K562 (cell line): Measurements from ENCODE around the gene COL4A2. TPM values are rescaled to one million over a fixed set of nuclear protein-coding genes. Genes with fewer than 3 reads are reported as not detected.

Experiments
- ATAC-seq: fragments of 200-7000 bp; cut with Tn5 transposase; 3 replicates; pipeline ENCODE4 v1.9.1; 2020; ENCODE audit warnings: moderate library complexity
- BruUV-seq: library from RNA; stranded (reverse); fragments of 400-500 nt; replicated peaks from 2 replicates; lab custom pipeline; 2021; lab: Mats Ljungman, UMichigan
- CTCF ChIA-PET: fragments of 300-600 bp; formaldehyde crosslinking; extraction: SDS; loops from one replicate; lab custom pipeline; 2021; ENCODE audit warnings: low intra/inter-chr PET ratio; lab: Yijun Ruan, JAX
- POLR2A ChIA-PET: fragments of 300-600, 350-650 bp; sonication (Branson Sonifier 250); formaldehyde crosslinking; extraction: SDS; loops from one replicate; lab custom pipeline; 2021; ENCODE audit warnings: antibody characterized with exemption, inconsistent platforms; lab: Yijun Ruan, JAX
- DNase-seq, 4 experiments: peaks; one replicate each; pipeline versions ENCODE4 v3.0.0 to v3.0.0-alpha.2; 2011 to 2018; ENCODE audit warnings: low spot score in 3 of 4, mixed read lengths in 3 of 4; ENCODE audit errors: extremely low read depth in 1 of 4
- FAIRE-seq: peaks from 2 replicates; lab custom pipeline; 2011; peaks lifted over from hg19 to GRCh38; lab: Jason Lieb, UNC
- H2AFZ ChIP-seq: 2 replicates; pipeline ENCODE4 v1.6.0; 2011; ENCODE audit warnings: low read depth, low read length, control low read depth, inconsistent platforms
- H3K27ac ChIP-seq: fragments of 200-600 bp; 3 replicates; pipeline ENCODE4 v1.8.0; 2011; ENCODE audit warnings: low read depth, mild to moderate bottlenecking, control low read depth, inconsistent platforms, low read length, moderate library complexity, mixed read lengths; ENCODE audit errors: extremely low read depth
- H3K27me3 ChIP-seq, 2 experiments: fragments of 300-600 bp in 1 of 2; 2 replicates in 1 of 2; 3 replicates in 1 of 2; pipeline versions ENCODE4 v1.6.0 to v1.8.0; 2011; ENCODE audit warnings: inconsistent platforms in 2 of 2, low read length in 2 of 2, mild to moderate bottlenecking in 1 of 2, mixed read lengths in 1 of 2, moderate library complexity in 1 of 2; ENCODE audit not compliant: control insufficient read depth in 2 of 2, insufficient read depth in 2 of 2
- H3K36me3 ChIP-seq: fragments of 300-600 bp; 3 replicates; pipeline ENCODE4 v1.8.0; 2011; ENCODE audit warnings: mild to moderate bottlenecking, low read length, inconsistent platforms; ENCODE audit not compliant: control insufficient read depth, insufficient read depth
- H3K4me1 ChIP-seq, 2 experiments: fragments of 200-600 bp in 1 of 2; replicated peaks in 1 of 2; 2 replicates in 1 of 2; 3 replicates in 1 of 2; pipeline versions ENCODE4 v1.5.1 to v1.8.0; 2011; ENCODE audit warnings: inconsistent platforms in 2 of 2, low read length in 2 of 2, mild to moderate bottlenecking in 1 of 2, mixed read lengths in 1 of 2, moderate library complexity in 1 of 2; ENCODE audit not compliant: control insufficient read depth in 2 of 2, insufficient read depth in 2 of 2
- H3K4me2 ChIP-seq: 2 replicates; pipeline ENCODE4 v1.6.1; 2011; ENCODE audit warnings: low read length, control low read depth, inconsistent platforms, mixed read lengths; ENCODE audit not compliant: insufficient read depth
- H3K4me3 ChIP-seq: fragments of 200-600 bp; sonication (generic), shearing (Covaris generic); 2 replicates; pipeline ENCODE4 v1.5.1; 2016; ENCODE audit warnings: control low read depth, inconsistent platforms
- H3K79me2 ChIP-seq: fragments of 200-600 bp; 3 replicates; pipeline ENCODE4 v1.8.0; 2011; ENCODE audit warnings: low read length, inconsistent platforms; ENCODE audit not compliant: control insufficient read depth, insufficient read depth
- H3K9ac ChIP-seq, 2 experiments: 2 replicates each; pipeline versions ENCODE4 v1.6.0 to v1.6.1; 2011; ENCODE audit warnings: low read depth in 2 of 2, low read length in 2 of 2, control low read depth in 1 of 2, inconsistent platforms in 1 of 2, mild to moderate bottlenecking in 1 of 2, mixed read lengths in 1 of 2; ENCODE audit not compliant: insufficient read depth in 1 of 2
- H3K9me1 ChIP-seq: one replicate; pipeline ENCODE4 v1.6.0; 2011; ENCODE audit warnings: inconsistent platforms, mild to moderate bottlenecking, low read length, moderate library complexity; ENCODE audit not compliant: control insufficient read depth, insufficient read depth
- H3K9me3 ChIP-seq: replicated peaks from 2 replicates; pipeline ENCODE4 v1.5.1; 2011; ENCODE audit warnings: low read depth, low read length, inconsistent platforms; ENCODE audit not compliant: control insufficient read depth, insufficient read depth
- H4K20me1 ChIP-seq: replicated peaks from 2 replicates; pipeline ENCODE4 v1.6.1; 2011; ENCODE audit warnings: low read length, inconsistent platforms, mixed read lengths; ENCODE audit not compliant: control insufficient read depth, insufficient read depth
- GTF2F1 ChIP-seq: IDR thresholded peaks from 2 replicates; pipeline ENCODE4 v1.6.1; 2011; ENCODE audit warnings: low read depth, low read length, improper control_type of control experiment
- KDM1A ChIP-seq, 2 experiments: fragments of 450-650 bp; IDR thresholded peaks; 2 replicates each; pipeline ENCODE4 v1.6.1; 2016; ENCODE audit warnings: mild to moderate bottlenecking in 2 of 2
- MAFK ChIP-seq: IDR thresholded peaks from 2 replicates; pipeline ENCODE4 v1.6.1; 2011; ENCODE audit warnings: low read length, improper control_type of control experiment
- XRCC5 ChIP-seq: fragments of 200-400 bp; formaldehyde crosslinking; IDR thresholded peaks from 2 replicates; pipeline ENCODE4 v1.6.1; 2017; ENCODE audit warnings: low read depth, mild to moderate bottlenecking, low read length
- ZNF121 ChIP-seq: sonication (generic); formaldehyde crosslinking; conservative IDR thresholded peaks from 2 replicates; pipeline ENCODE4 v1.8.0; 2022; ENCODE audit warnings: missing genetic modification reagents
- ZNF134 ChIP-seq: fragments of 250-450 bp; sonication (Bioruptor Pico); conservative IDR thresholded peaks from 2 replicates; pipeline ENCODE4 v1.4.0; 2020
- WGBS: fragments of 100-300 bp; shearing (Covaris generic); methylation state at CpG from one replicate; pipeline ENCODE4 v1.1.6; 2016; ENCODE audit warnings: low coverage, mixed read lengths; ENCODE audit not compliant: insufficient coverage; ENCODE audit errors: missing lambda C conversion rate; 5-methylcytosine and 5-hydroxymethylcytosine counted together
- in situ Hi-C: fragments of 300-500 bp; cut with MboI; formaldehyde crosslinking; loops from 4 replicates; pipeline ENCODE4 v1.15.0; 2018; ENCODE audit warnings: inconsistent platforms, mixed read lengths
- intact Hi-C: fragments of 100-400 bp; cut with micrococcal nuclease; formaldehyde crosslinking; loops from 2 replicates; pipeline ENCODE4 v1.14.2; 2022
- polyA plus RNA-seq, 8 experiments: library from polyadenylated mRNA; depleted of rRNA in 4 of 8; stranded (reverse) in 5 of 8; unstranded in 3 of 8; fragments of >200 nt; fragmentation: Nextera tagmentation in 2 of 8; fragmentation: Illumina TruSeq in 1 of 8; extraction: Ambion mirVana in 2 of 8; extraction: Trizol in 1 of 8; gene quantifications; 2 replicates each; pipeline versions ENCODE4 v1.2.1 to v1.2.3, GENCODE V29; 2011 to 2014; ENCODE audit warnings: inconsistent platforms in 1 of 8, missing spikeins in 1 of 8
- total RNA-seq, 7 experiments: library from RNA; depleted of rRNA in 6 of 7; stranded (reverse); fragments of >200 nt in 6 of 7; fragmentation: Illumina TruSeq in 2 of 7; extraction: Trizol in 2 of 7; gene quantifications; 2 replicates each; pipeline versions ENCODE4 v1.2.1 to v1.2.3, GENCODE V29; 2011 to 2021; ENCODE audit warnings: low replicate concordance in 1 of 7
- TF ChIP-seq, protein P1 (sequence below): fragments of 250-450 bp; sonication (Bioruptor Pico); IDR thresholded peaks from 2 replicates; pipeline ENCODE4 v1.5.0; 2021; ENCODE audit warnings: mild to moderate bottlenecking, borderline replicate concordance
- TF ChIP-seq, protein P2 (sequence below): sonication (generic); formaldehyde crosslinking; IDR thresholded peaks from 2 replicates; pipeline ENCODE4 v1.8.1; 2023; ENCODE audit warnings: mild to moderate bottlenecking, missing genetic modification reagents

Gene COL4A2
- total and polyA plus RNA-seq, 9 of the 15 experiments (the other 6 are each of a cell fraction or from before 2014, with no cell fraction given), result 0.13 to 15.2 (median 8.1) TPM

DNA sequence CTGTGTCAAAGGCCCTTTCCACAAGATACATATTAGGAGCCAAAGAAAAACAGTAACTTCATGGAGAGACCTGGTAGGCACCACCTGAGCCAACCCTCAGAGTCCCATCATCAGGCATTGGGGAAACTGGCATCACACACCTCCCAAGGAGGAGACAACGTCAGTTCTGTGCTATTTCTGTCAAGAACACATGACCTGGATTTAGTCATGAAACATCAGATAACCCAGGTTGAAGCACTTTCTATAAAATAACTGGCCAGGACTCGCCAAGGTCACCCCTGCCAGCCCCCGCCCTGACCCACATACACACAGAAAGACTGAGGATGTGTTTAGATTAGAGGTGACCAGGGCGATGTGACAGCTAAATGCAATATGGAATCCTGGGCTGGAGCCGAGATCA is 35.8 kb upstream of the COL4A2 start (continued):
- TF ChIP-seq ZNF121 (CRISPR knock-in tag), result no peak

DNA sequence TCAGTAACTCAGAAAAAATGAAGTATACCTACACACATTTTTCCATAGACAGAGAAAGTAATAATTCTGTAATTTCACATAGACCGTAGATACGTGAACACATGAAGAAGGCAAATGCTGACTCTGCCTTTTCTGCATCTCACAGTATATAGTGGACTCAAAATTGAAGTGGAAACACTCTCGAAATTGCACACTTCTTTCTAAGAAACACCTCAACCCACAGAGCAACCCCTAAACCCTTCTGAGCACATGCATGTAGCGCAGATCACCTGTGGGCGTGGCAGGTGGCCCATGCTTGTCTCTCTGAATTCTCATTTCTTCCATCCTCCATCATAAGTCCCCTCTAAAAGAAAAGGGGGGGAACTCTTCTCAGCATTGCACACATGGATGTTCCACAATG is 34.9 kb upstream of the COL4A2 start:
- FAIRE-seq (no peak), ATAC-seq (no peak)
- WGBS, result 0% methylated on average over 3 of the region's 5 CpGs
- no peak overlapping the region for H2AFZ ChIP-seq
- POLR2A ChIA-PET, result no interaction called here
- H3K4me1 ChIP-seq, result no peaks in the 10 kb centered on the region
- H3K9ac ChIP-seq, result no peak overlapping the region
- no peaks in the 10 kb centered on the region for H4K20me1 ChIP-seq
- no peak overlapping the region for H3K27ac ChIP-seq
- no peaks in the 10 kb centered on the region for H3K9me3 ChIP-seq
- no peak overlapping the region for H3K4me2 ChIP-seq
- in situ Hi-C loops, result no loop called here
- intact Hi-C loops, result no loop called here
- no peak overlapping the region for H3K4me3 ChIP-seq
- H3K79me2 ChIP-seq, result no peaks in the 10 kb centered on the region
- CTCF ChIA-PET, result no interaction called here
- H3K9me1 ChIP-seq, result no peaks in the 10 kb centered on the region
- no peak for TF ChIP-seq GTF2F1
- TF ChIP-seq MAFK, result peak; percentile 21; the same call in 1 of the 2 replicates
- TF ChIP-seq, all 486 proteins: peak for 1
- H3K36me3 ChIP-seq, result no peaks in the 10 kb centered on the region
- no TSS peak for BruUV-seq
- peaks cover 3 to 20% of the 10 kb centered on the region in 2 experiments; a peak in 4 of 5 replicates for H3K27me3 ChIP-seq
- DNase-seq, result no peak

DNA sequence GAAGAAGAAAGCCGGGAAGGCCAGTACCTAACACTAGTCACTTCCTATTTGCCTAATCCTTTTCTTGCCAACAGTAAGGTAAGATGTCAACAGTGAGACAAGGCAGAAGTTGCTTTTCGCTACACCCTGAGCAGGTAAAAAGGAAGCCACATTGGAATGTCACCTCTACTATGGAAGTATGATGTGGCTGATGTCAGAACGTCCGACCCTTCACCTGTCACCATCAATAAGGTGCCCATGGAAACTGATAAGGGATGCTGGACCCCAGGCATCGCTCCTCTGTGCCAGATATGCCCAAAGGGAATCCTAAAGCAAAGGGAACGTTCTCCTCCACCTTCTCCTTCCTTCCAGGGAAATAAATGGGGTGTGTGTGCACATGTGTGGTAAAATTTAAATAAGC is 34.4 kb upstream of the COL4A2 start:
- H3K9ac ChIP-seq, result no peak overlapping the region
- no peaks in the 10 kb centered on the region for H3K9me3 ChIP-seq
- no peak overlapping the region for H2AFZ ChIP-seq
- FAIRE-seq, result no peak
- no peak for DNase-seq
- H3K9me1 ChIP-seq, result no peaks in the 10 kb centered on the region
- H3K27me3 ChIP-seq, result peaks cover 3 to 18% of the 10 kb centered on the region in 2 experiments; a peak in 4 of 5 replicates
- no peak for ATAC-seq
- 0% methylated on average over 6 of the region's 6 CpGs for WGBS
- BruUV-seq, result no TSS peak
- intact Hi-C loops, result no loop called here
- no peaks in the 10 kb centered on the region for H3K4me1 ChIP-seq
- no peaks in the 10 kb centered on the region for H3K36me3 ChIP-seq
- no peak overlapping the region for H3K27ac ChIP-seq
- POLR2A ChIA-PET, result no interaction called here
- CTCF ChIA-PET, result no interaction called here
- no peaks in the 10 kb centered on the region for H3K79me2 ChIP-seq
- no peaks in the 10 kb centered on the region for H4K20me1 ChIP-seq
- in situ Hi-C loops, result no loop called here
- H3K4me2 ChIP-seq, result no peak overlapping the region
- H3K4me3 ChIP-seq, result no peak overlapping the region
- TF ChIP-seq, protein P1, sequence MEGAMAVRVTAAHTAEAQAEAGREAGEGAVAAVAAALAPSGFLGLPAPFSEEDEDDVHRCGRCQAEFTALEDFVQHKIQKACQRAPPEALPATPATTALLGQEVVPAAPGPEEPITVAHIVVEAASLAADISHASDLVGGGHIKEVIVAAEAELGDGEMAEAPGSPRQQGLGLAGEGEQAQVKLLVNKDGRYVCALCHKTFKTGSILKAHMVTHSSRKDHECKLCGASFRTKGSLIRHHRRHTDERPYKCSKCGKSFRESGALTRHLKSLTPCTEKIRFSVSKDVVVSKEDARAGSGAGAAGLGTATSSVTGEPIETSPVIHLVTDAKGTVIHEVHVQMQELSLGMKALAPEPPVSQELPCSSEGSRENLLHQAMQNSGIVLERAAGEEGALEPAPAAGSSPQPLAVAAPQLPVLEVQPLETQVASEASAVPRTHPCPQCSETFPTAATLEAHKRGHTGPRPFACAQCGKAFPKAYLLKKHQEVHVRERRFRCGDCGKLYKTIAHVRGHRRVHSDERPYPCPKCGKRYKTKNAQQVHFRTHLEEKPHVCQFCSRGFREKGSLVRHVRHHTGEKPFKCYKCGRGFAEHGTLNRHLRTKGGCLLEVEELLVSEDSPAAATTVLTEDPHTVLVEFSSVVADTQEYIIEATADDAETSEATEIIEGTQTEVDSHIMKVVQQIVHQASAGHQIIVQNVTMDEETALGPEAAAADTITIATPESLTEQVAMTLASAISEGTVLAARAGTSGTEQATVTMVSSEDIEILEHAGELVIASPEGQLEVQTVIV (CRISPR knock-in tag), result no peak
- TF ChIP-seq KDM1A (IDR thresholded peaks at IDR 0.05) (no peak), ZNF134 (CRISPR knock-in tag) (no peak), XRCC5 (no peak)
- TF ChIP-seq, protein P2, sequence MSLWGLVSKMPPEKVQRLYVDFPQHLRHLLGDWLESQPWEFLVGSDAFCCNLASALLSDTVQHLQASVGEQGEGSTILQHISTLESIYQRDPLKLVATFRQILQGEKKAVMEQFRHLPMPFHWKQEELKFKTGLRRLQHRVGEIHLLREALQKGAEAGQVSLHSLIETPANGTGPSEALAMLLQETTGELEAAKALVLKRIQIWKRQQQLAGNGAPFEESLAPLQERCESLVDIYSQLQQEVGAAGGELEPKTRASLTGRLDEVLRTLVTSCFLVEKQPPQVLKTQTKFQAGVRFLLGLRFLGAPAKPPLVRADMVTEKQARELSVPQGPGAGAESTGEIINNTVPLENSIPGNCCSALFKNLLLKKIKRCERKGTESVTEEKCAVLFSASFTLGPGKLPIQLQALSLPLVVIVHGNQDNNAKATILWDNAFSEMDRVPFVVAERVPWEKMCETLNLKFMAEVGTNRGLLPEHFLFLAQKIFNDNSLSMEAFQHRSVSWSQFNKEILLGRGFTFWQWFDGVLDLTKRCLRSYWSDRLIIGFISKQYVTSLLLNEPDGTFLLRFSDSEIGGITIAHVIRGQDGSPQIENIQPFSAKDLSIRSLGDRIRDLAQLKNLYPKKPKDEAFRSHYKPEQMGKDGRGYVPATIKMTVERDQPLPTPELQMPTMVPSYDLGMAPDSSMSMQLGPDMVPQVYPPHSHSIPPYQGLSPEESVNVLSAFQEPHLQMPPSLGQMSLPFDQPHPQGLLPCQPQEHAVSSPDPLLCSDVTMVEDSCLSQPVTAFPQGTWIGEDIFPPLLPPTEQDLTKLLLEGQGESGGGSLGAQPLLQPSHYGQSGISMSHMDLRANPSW, result no peak
